Esophagus squamous epithelium (tissue), 4 donors: ENCODE data around the gene ZNF415.

Experiments
- POLR2A ChIP-seq, 4 donors: fragments of 450-650 bp; IDR thresholded peaks; one replicate each; pipeline ENCODE4 v1.6.1; 2017; ENCODE audit warnings: antibody characterized with exemption in 4 of 4, mild to moderate bottlenecking in 4 of 4, moderate library complexity in 3 of 4
- TF ChIP-seq, protein P1 (sequence below), 6 experiments: fragments of 450-650 bp in 4 of 6; fragments of 200-600 bp in 2 of 6; sonication (generic) in 2 of 6; IDR thresholded peaks; one replicate each; pipeline ENCODE4 v1.5.1; 2016 to 2019; ENCODE audit warnings: antibody characterized with exemption in 6 of 6, mild to moderate bottlenecking in 4 of 6, moderate library complexity in 4 of 6

DNA sequence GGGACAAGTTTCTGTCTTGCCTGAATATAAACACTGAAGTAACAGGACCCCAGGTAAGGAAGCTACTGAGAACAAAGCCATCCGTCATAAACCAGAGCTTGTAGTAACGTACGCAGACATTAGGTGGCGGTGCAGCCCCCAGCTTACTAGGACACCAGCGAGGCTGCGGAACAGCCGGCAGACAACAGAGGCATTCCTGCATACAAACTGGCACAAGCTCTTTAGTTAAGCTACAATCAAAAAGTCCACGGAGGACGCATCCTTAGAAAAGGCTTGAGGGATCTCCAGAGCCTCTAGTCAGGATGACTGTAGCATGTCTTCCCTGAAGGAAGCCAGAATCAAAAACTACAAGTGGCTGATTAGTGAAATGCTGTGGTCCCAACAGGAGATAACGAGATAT lies 55.7 kb downstream of the ZNF415 start:
- no peak for TF ChIP-seq POLR2A (IDR thresholded peaks at IDR 0.05)
- TF ChIP-seq, protein P1, sequence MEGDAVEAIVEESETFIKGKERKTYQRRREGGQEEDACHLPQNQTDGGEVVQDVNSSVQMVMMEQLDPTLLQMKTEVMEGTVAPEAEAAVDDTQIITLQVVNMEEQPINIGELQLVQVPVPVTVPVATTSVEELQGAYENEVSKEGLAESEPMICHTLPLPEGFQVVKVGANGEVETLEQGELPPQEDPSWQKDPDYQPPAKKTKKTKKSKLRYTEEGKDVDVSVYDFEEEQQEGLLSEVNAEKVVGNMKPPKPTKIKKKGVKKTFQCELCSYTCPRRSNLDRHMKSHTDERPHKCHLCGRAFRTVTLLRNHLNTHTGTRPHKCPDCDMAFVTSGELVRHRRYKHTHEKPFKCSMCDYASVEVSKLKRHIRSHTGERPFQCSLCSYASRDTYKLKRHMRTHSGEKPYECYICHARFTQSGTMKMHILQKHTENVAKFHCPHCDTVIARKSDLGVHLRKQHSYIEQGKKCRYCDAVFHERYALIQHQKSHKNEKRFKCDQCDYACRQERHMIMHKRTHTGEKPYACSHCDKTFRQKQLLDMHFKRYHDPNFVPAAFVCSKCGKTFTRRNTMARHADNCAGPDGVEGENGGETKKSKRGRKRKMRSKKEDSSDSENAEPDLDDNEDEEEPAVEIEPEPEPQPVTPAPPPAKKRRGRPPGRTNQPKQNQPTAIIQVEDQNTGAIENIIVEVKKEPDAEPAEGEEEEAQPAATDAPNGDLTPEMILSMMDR (IDR thresholded peaks at IDR 0.05) = peak in 3 of 6 experiments; percentile 12 to 45 (median 40)
